CD4-positive, alpha-beta T cell (primary cell): ENCODE results near the gene ABHD14A. TPM values are rescaled to one million over a fixed set of nuclear protein-coding genes. Genes with fewer than 3 reads are reported as not detected.

Experiments
- ATAC-seq: fragments of 200-7000 bp; cut with Tn5 transposase; one replicate; pipeline ENCODE4 v1.10.0; 2022; ENCODE audit warnings: mild to moderate bottlenecking; ENCODE audit not compliant: poor library complexity
- CTCF ChIA-PET: fragments of 350-600 bp; sonication (Branson Sonifier 250); formaldehyde crosslinking; loops from one replicate; lab custom pipeline; 2021; ENCODE audit warnings: antibody characterized with exemption, inconsistent platforms; lab: Charles Lee
- POLR2A ChIA-PET: fragments of 350-600 bp; sonication (Branson Sonifier 250); formaldehyde crosslinking; loops from one replicate; lab custom pipeline; 2021; ENCODE audit warnings: antibody characterized with exemption, inconsistent platforms; lab: Charles Lee
- DNase-seq, 14 experiments: peaks; one replicate each; pipeline ENCODE4 v3.0.0-alpha.2; 2013 to 2020; ENCODE audit warnings: mixed read lengths in 2 of 14
- H3K27ac ChIP-seq, 2 donors: one replicate each; pipeline versions ENCODE4 v1.5.1 to v1.7.0; 2013; ENCODE audit warnings: low read length in 2 of 2, low read depth in 1 of 2, mild to moderate bottlenecking in 1 of 2
- H3K27me3 ChIP-seq, 2 experiments: 1 replicate in 1 of 2; 2 replicates in 1 of 2; pipeline versions ENCODE4 v1.6.1 to v1.7.0; 2013; ENCODE audit warnings: low read length in 2 of 2, control low read depth in 1 of 2, mild to moderate bottlenecking in 1 of 2, moderate library complexity in 1 of 2; ENCODE audit not compliant: insufficient read depth in 2 of 2, control insufficient read depth in 1 of 2
- H3K36me3 ChIP-seq: one replicate; pipeline ENCODE4 v1.6.1; 2013; ENCODE audit warnings: low read length, control low read depth; ENCODE audit not compliant: insufficient read depth
- H3K4me1 ChIP-seq: one replicate; pipeline ENCODE4 v1.6.1; 2013; ENCODE audit warnings: low read length, control low read depth; ENCODE audit not compliant: insufficient read depth
- H3K4me3 ChIP-seq: one replicate; pipeline ENCODE4 v1.5.1; 2013; ENCODE audit warnings: mild to moderate bottlenecking, low read length, moderate library complexity
- H3K9me3 ChIP-seq, 2 experiments: 1 replicate in 1 of 2; 2 replicates in 1 of 2; pipeline versions ENCODE4 v1.6.1 to v1.7.0; 2013; ENCODE audit warnings: low read length in 2 of 2, mild to moderate bottlenecking in 2 of 2, control low read depth in 1 of 2, moderate library complexity in 1 of 2; ENCODE audit not compliant: control insufficient read depth in 1 of 2, insufficient read depth in 1 of 2
- H3K27ac Mint-ChIP-seq: one replicate; pipeline ENCODE4 v1.8.0; 2020; ENCODE audit warnings: mixed read lengths
- H3K27me3 Mint-ChIP-seq: one replicate; pipeline ENCODE4 v1.8.0; 2021; ENCODE audit warnings: mixed read lengths
- H3K36me3 Mint-ChIP-seq: one replicate; pipeline ENCODE4 v1.8.0; 2021; ENCODE audit warnings: low read depth, mixed read lengths
- H3K4me1 Mint-ChIP-seq: one replicate; pipeline ENCODE4 v1.8.0; 2021; ENCODE audit warnings: low read depth, mixed read lengths
- H3K4me3 Mint-ChIP-seq: one replicate; pipeline ENCODE4 v1.8.0; 2020; ENCODE audit warnings: mild to moderate bottlenecking, mixed read lengths
- H3K9me3 Mint-ChIP-seq: one replicate; pipeline ENCODE4 v1.8.0; 2020; ENCODE audit warnings: mixed read lengths
- CTCF ChIP-seq: fragments of 200-600 bp; IDR thresholded peaks from one replicate; pipeline ENCODE4 v1.8.0; 2022; ENCODE audit warnings: antibody characterized with exemption, mild to moderate bottlenecking
- intact Hi-C, 2 experiments: fragments of 100-400 bp; cut with DNase I in 1 of 2; cut with micrococcal nuclease in 1 of 2; formaldehyde crosslinking; loops; one replicate each; pipeline versions ENCODE4 v1.15.1 to v1.9.0; 2023 to 2025; cut with DNase I, micrococcal nuclease
- total RNA-seq, 174 experiments: library from RNA in 2 of 174; stranded (reverse) in 2 of 174; gene quantifications; one replicate each; pipeline ENCODE4 v1.2.3 and lab custom pipeline; 2021 to 2026

ABHD14A gene
- total RNA-seq, 2 experiments from 2014 or later = 9.5 to 10.6 TPM

- CTCF ChIA-PET = no interaction called here
These were observed 50.6 kb downstream of the ABHD14A start for GRCh38 chr3:52025453-52025852.

GRCh38 chr3:52026041-52026440, 51.2 kb downstream of the ABHD14A start:
- no peaks in the 10 kb centered on the region for H3K27me3 ChIP-seq
- peaks cover 4% of the 10 kb centered on the region for H3K4me1 ChIP-seq
- no peaks in the 10 kb centered on the region for H3K36me3 Mint-ChIP-seq
- ATAC-seq (no peak), DNase-seq (no peak)
- H3K36me3 ChIP-seq = no peaks in the 10 kb centered on the region
- intact Hi-C loops = no loop called here
- H3K27ac ChIP-seq = no peak overlapping the region
- H3K4me3 Mint-ChIP-seq = no peak overlapping the region
- no peak for TF ChIP-seq CTCF
- H3K9me3 ChIP-seq = no peaks in the 10 kb centered on the region
- H3K9me3 Mint-ChIP-seq = no peaks in the 10 kb centered on the region
- POLR2A ChIA-PET = no interaction called here
- no peaks in the 10 kb centered on the region for H3K4me1 Mint-ChIP-seq
- H3K27ac Mint-ChIP-seq = no peak overlapping the region
- H3K27me3 Mint-ChIP-seq = no peaks in the 10 kb centered on the region
- CTCF ChIA-PET = no interaction called here
- H3K4me3 ChIP-seq = no peak overlapping the region

More at GRCh38 chr3:52025453-52025852, 50.6 kb downstream of the ABHD14A start:
- no peak for TF ChIP-seq CTCF
- no peak overlapping the region for H3K4me3 ChIP-seq
- no peaks in the 10 kb centered on the region for H3K27me3 ChIP-seq
- H3K27ac Mint-ChIP-seq = no peak overlapping the region
- DNase-seq (no peak), ATAC-seq (no peak)
- H3K4me1 Mint-ChIP-seq = no peaks in the 10 kb centered on the region
- no peaks in the 10 kb centered on the region for H3K27me3 Mint-ChIP-seq
- H3K4me3 Mint-ChIP-seq = no peak overlapping the region
- H3K36me3 Mint-ChIP-seq = no peaks in the 10 kb centered on the region
- POLR2A ChIA-PET = no interaction called here
- peaks cover 4% of the 10 kb centered on the region for H3K4me1 ChIP-seq
- H3K9me3 ChIP-seq = no peaks in the 10 kb centered on the region
- no peak overlapping the region for H3K27ac ChIP-seq
- H3K9me3 Mint-ChIP-seq = no peaks in the 10 kb centered on the region
- intact Hi-C loops = no loop called here
- no peaks in the 10 kb centered on the region for H3K36me3 ChIP-seq

GRCh38 chr3:52028572-52028971, 53.7 kb downstream of the ABHD14A start:
- Mint-ChIP-seq H3K27ac (no peak overlapping the region), H3K4me3 (no peak overlapping the region), H3K9me3 (no peaks in the 10 kb centered on the region), H3K4me1 (no peaks in the 10 kb centered on the region), H3K27me3 (no peaks in the 10 kb centered on the region), H3K36me3 (no peaks in the 10 kb centered on the region)
- TF ChIP-seq CTCF = no peak
- intact Hi-C loops = no loop called here
- POLR2A ChIA-PET = no interaction called here
- H3K27me3 ChIP-seq = no peaks in the 10 kb centered on the region
- DNase-seq = no peak
- no peak overlapping the region for H3K4me3 ChIP-seq
- CTCF ChIA-PET = no interaction called here
- no peaks in the 10 kb centered on the region for H3K9me3 ChIP-seq
- H3K36me3 ChIP-seq = no peaks in the 10 kb centered on the region
- peaks cover 4% of the 10 kb centered on the region for H3K4me1 ChIP-seq
- H3K27ac ChIP-seq = no peak overlapping the region
- ATAC-seq = no peak
